B cell (primary cell): Measurements from ENCODE around the gene WNT3A. TPM values are rescaled to one million over a fixed set of nuclear protein-coding genes. Genes with fewer than 3 reads are reported as not detected.

Experiments used
- ATAC-seq: fragments of 200-7000 bp; cut with Tn5 transposase; one replicate; pipeline ENCODE4 v1.10.0; 2021; ENCODE audit warnings: low read depth, mild to moderate bottlenecking, moderate number of reproducible peaks, moderate library complexity
- CTCF ChIA-PET: fragments of 350-600 bp; sonication (Branson Sonifier 250); formaldehyde crosslinking; loops from one replicate; lab custom pipeline; 2021; ENCODE audit warnings: antibody characterized with exemption, inconsistent platforms; lab: Charles Lee
- POLR2A ChIA-PET: fragments of 350-600 bp; sonication (Branson Sonifier 250); formaldehyde crosslinking; loops from one replicate; lab custom pipeline; 2021; ENCODE audit warnings: antibody characterized with exemption; lab: Charles Lee
- DNase-seq: peaks from one replicate; pipeline ENCODE4 v3.0.0; 2013
- H2AFZ ChIP-seq: 2 replicates; pipeline ENCODE4 v1.6.1; 2012; ENCODE audit warnings: mild to moderate bottlenecking, low read depth, low read length; ENCODE audit not compliant: insufficient read depth, poor library complexity, severe bottlenecking
- H3K27ac ChIP-seq, 2 donors: 1 replicate in 1 of 2; 2 replicates in 1 of 2; pipeline ENCODE4 v1.5.1; 2012 to 2013; ENCODE audit warnings: low read length in 2 of 2, mild to moderate bottlenecking in 2 of 2, moderate library complexity in 1 of 2
- H3K27me3 ChIP-seq, 4 experiments: fragments of 200-600 bp in 1 of 4; sonication (generic) in 1 of 4; replicated peaks in 1 of 4; 1 replicate in 2 of 4; 2 replicates in 2 of 4; pipeline versions ENCODE4 v1.6.1 to v1.7.0; 2013 to 2016; ENCODE audit warnings: low read length in 3 of 4, mild to moderate bottlenecking in 2 of 4, mixed read lengths in 1 of 4, moderate library complexity in 1 of 4; ENCODE audit not compliant: insufficient read depth in 4 of 4, control insufficient read depth in 3 of 4; ENCODE audit errors: control extremely low read depth in 1 of 4
- H3K36me3 ChIP-seq, 2 experiments: replicated peaks in 1 of 2; 1 replicate in 1 of 2; 2 replicates in 1 of 2; pipeline versions ENCODE4 v1.6.1 to v1.7.1; 2013; ENCODE audit warnings: low read length in 1 of 2; ENCODE audit not compliant: insufficient read depth in 2 of 2, control insufficient read depth in 1 of 2; ENCODE audit errors: control extremely low read depth in 1 of 2, extremely low read depth in 1 of 2
- H3K4me1 ChIP-seq, 2 donors: fragments of 200-600 bp in 1 of 2; sonication (generic) in 1 of 2; 1 replicate in 1 of 2; 2 replicates in 1 of 2; pipeline versions ENCODE4 v1.5.1 to v1.6.1; 2013 to 2017; ENCODE audit warnings: low read length in 2 of 2; ENCODE audit not compliant: control insufficient read depth in 2 of 2, insufficient read depth in 2 of 2
- H3K4me2 ChIP-seq: replicated peaks from 2 replicates; pipeline ENCODE3; 2012; ENCODE audit warnings: mild to moderate bottlenecking, low read depth, low read length; ENCODE audit not compliant: poor library complexity, severe bottlenecking
- H3K4me3 ChIP-seq, 5 experiments: fragments of 200-600 bp in 1 of 5; sonication (generic) in 1 of 5; 1 replicate in 3 of 5; 2 replicates in 2 of 5; pipeline versions ENCODE4 v1.5.1 to v1.7.0; 2011 to 2016; ENCODE audit warnings: low read length in 4 of 5, mild to moderate bottlenecking in 4 of 5, low read depth in 2 of 5, control low read depth in 1 of 5, moderate library complexity in 1 of 5; ENCODE audit not compliant: insufficient read depth in 1 of 5; ENCODE audit errors: control extremely low read depth in 1 of 5, extremely low read depth in 1 of 5
- H3K79me2 ChIP-seq: fragments of 200-600 bp; sonication (generic); one replicate; pipeline ENCODE4 v1.6.0; 2016; ENCODE audit warnings: low read length; ENCODE audit not compliant: control insufficient read depth, insufficient read depth
- H3K9ac ChIP-seq: fragments of 200-600 bp; sonication (generic); 2 replicates; pipeline ENCODE4 v1.6.1; 2017; ENCODE audit warnings: mild to moderate bottlenecking, low read length, moderate library complexity
- H3K9me3 ChIP-seq, 3 donors: one replicate each; pipeline versions ENCODE4 v1.6.1 to v1.7.1; 2013; ENCODE audit warnings: low read length in 2 of 3; ENCODE audit not compliant: control insufficient read depth in 2 of 3, insufficient read depth in 1 of 3; ENCODE audit errors: control extremely low read depth in 1 of 3
- H4K20me1 ChIP-seq: 2 replicates; pipeline ENCODE4 v1.6.0; 2012; ENCODE audit warnings: mild to moderate bottlenecking, low read length; ENCODE audit not compliant: insufficient read depth, control insufficient read depth, poor library complexity, severe bottlenecking
- H3K27ac Mint-ChIP-seq: one replicate; pipeline ENCODE4 v1.8.0; 2021; ENCODE audit warnings: mixed read lengths
- H3K27me3 Mint-ChIP-seq: one replicate; pipeline ENCODE4 v1.8.0; 2021; ENCODE audit warnings: mixed read lengths
- H3K4me1 Mint-ChIP-seq: one replicate; pipeline ENCODE4 v1.8.0; 2021; ENCODE audit warnings: mixed read lengths
- H3K4me3 Mint-ChIP-seq: one replicate; pipeline ENCODE4 v1.8.0; 2021; ENCODE audit warnings: mixed read lengths
- H3K9me3 Mint-ChIP-seq: one replicate; pipeline ENCODE4 v1.8.0; 2022; ENCODE audit warnings: mixed read lengths; ENCODE audit not compliant: insufficient read depth
- EZH2 ChIP-seq: IDR thresholded peaks from 2 replicates; pipeline ENCODE4 v1.6.1; 2012; ENCODE audit warnings: borderline replicate concordance, low read depth, mild to moderate bottlenecking, moderate library complexity, low read length; ENCODE audit not compliant: insufficient read depth, poor library complexity, severe bottlenecking
- WGBS: methylation state at CpG from one replicate; pipeline ENCODE4 v1.1.5; 2013; ENCODE audit warnings: missing lambda C conversion rate; ENCODE audit not compliant: insufficient coverage; 5-methylcytosine and 5-hydroxymethylcytosine counted together
- intact Hi-C: fragments of 100-400 bp; cut with micrococcal nuclease; formaldehyde crosslinking; loops from one replicate; pipeline ENCODE4 v1.10.0; 2022
- polyA plus RNA-seq: library from polyadenylated mRNA; depleted of rRNA; stranded (reverse); fragments of >200 nt; gene quantifications from 2 replicates; pipeline ENCODE4 v1.2.3, GENCODE V29; 2012
- total RNA-seq, 2 donors: library from RNA; stranded (reverse); fragments of 120-200 nt in 1 of 2; gene quantifications; 1 replicate in 1 of 2; 2 replicates in 1 of 2; pipeline versions ENCODE4 v1.2.3 to v1.2.4, GENCODE V29; 2013 to 2022
- TF ChIP-seq, protein P1 (sequence below): fragments of 200-600 bp; IDR thresholded peaks from one replicate; pipeline ENCODE4 v1.8.0; 2022; ENCODE audit warnings: antibody characterized with exemption, mild to moderate bottlenecking

Gene WNT3A
- total and polyA plus RNA-seq, 2 donors (not counting 1 experiment from before 2014, with no cell fraction given) = 0.03 TPM; not detected in 1

DNA sequence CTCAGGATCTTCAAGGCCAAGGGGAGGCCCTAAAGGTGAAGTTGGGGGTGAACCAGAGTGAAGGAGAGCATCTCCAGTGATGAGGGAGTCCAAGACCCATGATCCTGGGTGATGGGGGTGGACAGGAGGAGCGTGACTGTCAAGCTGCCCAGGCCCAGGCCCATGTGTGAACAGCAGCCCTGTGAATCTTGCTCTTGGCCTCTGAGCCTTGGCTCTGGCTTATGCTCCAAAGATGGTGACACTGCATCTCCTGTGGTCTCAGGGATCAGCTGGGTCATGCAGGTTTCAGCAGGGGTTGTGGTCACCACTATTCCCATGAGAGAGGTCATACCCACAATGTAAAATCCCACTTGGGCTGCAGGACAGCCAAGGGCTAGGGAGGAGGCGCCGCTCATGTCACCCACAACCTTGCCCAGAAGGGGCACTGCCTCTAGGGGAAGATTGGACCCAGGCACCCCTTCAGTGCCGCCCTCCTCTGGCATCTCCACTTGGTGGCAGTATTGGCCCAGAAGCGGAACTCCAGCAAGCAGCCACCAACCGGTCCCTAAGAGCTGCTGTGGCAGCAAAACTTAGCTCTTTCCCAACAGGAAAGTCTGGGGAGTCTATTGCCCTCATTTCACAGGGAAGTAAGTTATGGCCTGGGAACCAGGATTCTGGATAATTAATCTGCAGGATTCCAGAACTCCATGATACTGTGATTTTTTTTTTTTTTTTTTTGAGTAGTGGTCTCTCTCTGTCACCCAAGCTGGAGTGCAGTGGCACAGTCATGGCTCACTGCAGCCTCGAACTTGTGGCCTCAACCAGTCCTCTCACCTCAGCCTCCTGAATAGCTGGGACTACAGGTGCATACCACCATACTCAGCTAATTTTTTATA lies 7.5 kb upstream of the WNT3A start:
- peaks cover 0 to 20% (median 10%) of the 10 kb centered on the region in 4 experiments for H3K27me3 ChIP-seq
- H4K20me1 ChIP-seq = no peaks in the 10 kb centered on the region
- ChIA-PET CTCF (interaction anchor here (0.6 to 2.1 kb wide), 12 partner anchors 13 to 1898 kb away, joined by 3 to 12 read pairs (median 4); no protein-coding TSS in a partner anchor), POLR2A (no interaction called here)
- no peaks in the 10 kb centered on the region for H3K4me1 ChIP-seq
- peaks cover 29% of the 10 kb centered on the region for H3K27me3 Mint-ChIP-seq
- ATAC-seq (peak; percentile 82), DNase-seq (peak; percentile 71)
- H3K4me3 Mint-ChIP-seq = no peak overlapping the region
- no peak for TF ChIP-seq EZH2
- TF ChIP-seq, protein P1, sequence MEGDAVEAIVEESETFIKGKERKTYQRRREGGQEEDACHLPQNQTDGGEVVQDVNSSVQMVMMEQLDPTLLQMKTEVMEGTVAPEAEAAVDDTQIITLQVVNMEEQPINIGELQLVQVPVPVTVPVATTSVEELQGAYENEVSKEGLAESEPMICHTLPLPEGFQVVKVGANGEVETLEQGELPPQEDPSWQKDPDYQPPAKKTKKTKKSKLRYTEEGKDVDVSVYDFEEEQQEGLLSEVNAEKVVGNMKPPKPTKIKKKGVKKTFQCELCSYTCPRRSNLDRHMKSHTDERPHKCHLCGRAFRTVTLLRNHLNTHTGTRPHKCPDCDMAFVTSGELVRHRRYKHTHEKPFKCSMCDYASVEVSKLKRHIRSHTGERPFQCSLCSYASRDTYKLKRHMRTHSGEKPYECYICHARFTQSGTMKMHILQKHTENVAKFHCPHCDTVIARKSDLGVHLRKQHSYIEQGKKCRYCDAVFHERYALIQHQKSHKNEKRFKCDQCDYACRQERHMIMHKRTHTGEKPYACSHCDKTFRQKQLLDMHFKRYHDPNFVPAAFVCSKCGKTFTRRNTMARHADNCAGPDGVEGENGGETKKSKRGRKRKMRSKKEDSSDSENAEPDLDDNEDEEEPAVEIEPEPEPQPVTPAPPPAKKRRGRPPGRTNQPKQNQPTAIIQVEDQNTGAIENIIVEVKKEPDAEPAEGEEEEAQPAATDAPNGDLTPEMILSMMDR = peak; percentile 72
- intact Hi-C loops = loop anchor here (1.0 kb wide), 1 partner anchor 516 kb away; no protein-coding TSS in a partner anchor
- H3K9ac ChIP-seq = no peak overlapping the region
- peaks cover 15% of the 10 kb centered on the region for H3K9me3 Mint-ChIP-seq
- peaks cover 1 to 33% (median 14%) of the 10 kb centered on the region in 3 donors for H3K9me3 ChIP-seq
- H3K27ac ChIP-seq = no peak overlapping the region
- WGBS = 16% methylated on average over 6 of the region's 7 CpGs
- H3K4me3 ChIP-seq = no peak overlapping the region
- H3K4me2 ChIP-seq = no peak overlapping the region
- H3K27ac Mint-ChIP-seq = no peak overlapping the region
- no peak overlapping the region for H2AFZ ChIP-seq
- H3K4me1 Mint-ChIP-seq = no peaks in the 10 kb centered on the region
- no peaks in the 10 kb centered on the region for H3K36me3 ChIP-seq
- H3K79me2 ChIP-seq = no peaks in the 10 kb centered on the region

DNA sequence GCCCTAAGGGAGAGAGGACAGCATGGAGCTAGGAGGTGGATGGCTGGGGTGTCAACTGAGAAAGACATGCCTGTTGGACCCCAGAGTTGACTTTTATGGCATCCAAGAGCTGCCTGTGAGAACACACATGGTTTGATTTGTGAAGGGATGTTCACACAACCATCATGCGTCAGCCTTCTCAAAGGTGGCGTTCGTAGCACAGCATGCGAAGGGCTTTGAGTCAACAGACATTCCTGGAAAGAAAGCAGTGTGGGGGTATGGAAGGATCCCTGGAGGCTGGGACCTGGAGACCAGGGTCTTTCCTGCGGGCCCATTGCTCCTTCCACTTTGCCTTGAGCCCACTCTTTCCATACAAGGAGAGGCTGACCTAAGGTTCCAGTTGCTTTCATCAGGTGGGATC lies 6.4 kb upstream of the WNT3A start:
- no peak overlapping the region for H3K27ac ChIP-seq
- CTCF ChIA-PET = interaction anchor here (1.2 kb wide), 1 partner anchor 514 kb away, joined by 6 read pairs; no protein-coding TSS in a partner anchor

More for the DNA sequence above, 6.4 kb upstream of the WNT3A start:
- Histone ChIP-seq H4K20me1 (no peaks in the 10 kb centered on the region), H3K36me3 (no peaks in the 10 kb centered on the region), H2AFZ (no peak overlapping the region), H3K4me1 (no peaks in the 10 kb centered on the region), H3K4me2 (no peak overlapping the region), H3K4me3 (no peak overlapping the region), H3K9me3 (peaks cover 1 to 34% (median 14%) of the 10 kb centered on the region in 3 donors), H3K9ac (no peak overlapping the region), H3K79me2 (no peaks in the 10 kb centered on the region), H3K27me3 (peaks cover 0 to 30% (median 15%) of the 10 kb centered on the region in 4 experiments)
- ATAC-seq (no peak), DNase-seq (no peak)
- TF ChIP-seq EZH2 = no peak
- TF ChIP-seq, protein P1 = no peak
- Mint-ChIP-seq H3K4me3 (no peak overlapping the region), H3K27ac (no peak overlapping the region), H3K4me1 (peaks cover 3% of the 10 kb centered on the region), H3K9me3 (peaks cover 15% of the 10 kb centered on the region), H3K27me3 (peaks cover 37% of the 10 kb centered on the region)
- intact Hi-C loops = no loop called here
- POLR2A ChIA-PET = no interaction called here
- 100% methylated on average over 4 of the region's 5 CpGs for WGBS
